Hematopoietic multipotent progenitor cell (in vitro differentiated cells): ENCODE measurements around the gene MICALL2. TPM values are rescaled to one million over a fixed set of nuclear protein-coding genes. Genes with fewer than 3 reads are reported as not detected.

ENCODE experiments used
- total RNA-seq: library from RNA; depleted of rRNA; stranded (reverse); fragments of >200 nt; gene quantifications from one replicate; pipeline ENCODE4 v1.2.3, GENCODE V29; 2012

The MICALL2 gene
- total RNA-seq, 1 donor = 8.1 TPM

Other genes with a start within 250 kb of the MICALL2 start
- gene UNCX, start 226.6 kb downstream of the MICALL2 start, total RNA-seq = not detected
- 61.4 TPM for gene INTS1, start 44.9 kb upstream of the MICALL2 start, total RNA-seq
- gene MAFK, start 71.2 kb upstream of the MICALL2 start, total RNA-seq = 52.2 TPM
- 0.27 TPM for gene TMEM184A, start 96.7 kb upstream of the MICALL2 start, total RNA-seq
- gene PSMG3, start 110.6 kb upstream of the MICALL2 start, total RNA-seq = 32.0 TPM
- gene ELFN1, start 210.8 kb upstream of the MICALL2 start, total RNA-seq = 0.27 TPM